Measurements from ENCODE around the gene LMO7.

Gene LMO7

GRCh38 chr13:75801388-75801945, 165.3 kb downstream of the LMO7 start:
- DNase-seq (ENCODE audit: low read depth in 2 of 2), result no peak

GRCh38 chr13:75802161-75802560, 166.0 kb downstream of the LMO7 start:
- DNase-seq (ENCODE audit: low read depth in 2 of 2), result no peak

- DNase-seq (ENCODE audit: low read depth in 2 of 2), result no peak
These were observed 167.1 kb downstream of the LMO7 start for GRCh38 chr13:75803164-75803611.

GRCh38 chr13:75804054-75804453, 167.9 kb downstream of the LMO7 start:
- DNase-seq (ENCODE audit: low read depth in 2 of 2), result no peak

- no peak for DNase-seq (ENCODE audit: low read depth in 2 of 2)
These were observed 168.5 kb downstream of the LMO7 start for GRCh38 chr13:75804605-75805004.

GRCh38 chr13:75806117-75806516, 170.0 kb downstream of the LMO7 start:
- DNase-seq (ENCODE audit: low read depth in 2 of 2), result no peak

- DNase-seq (ENCODE audit: low read depth in 2 of 2), result no peak
These were observed 175.2 kb downstream of the LMO7 start for GRCh38 chr13:75811361-75811760.

- DNase-seq (ENCODE audit: low read depth in 2 of 2), result no peak
These were observed 175.7 kb downstream of the LMO7 start for GRCh38 chr13:75811841-75812240.

- no peak for DNase-seq (ENCODE audit: low read depth in 2 of 2)
These were observed 176.6 kb downstream of the LMO7 start for GRCh38 chr13:75812751-75813181.

- no peak for DNase-seq (ENCODE audit: low read depth in 2 of 2)
These were observed 177.2 kb downstream of the LMO7 start for GRCh38 chr13:75813323-75813722.

- no peak for DNase-seq (ENCODE audit: low read depth in 2 of 2)
These were observed 182.2 kb downstream of the LMO7 start for GRCh38 chr13:75818179-75818967.

- DNase-seq (ENCODE audit: low read depth in 2 of 2), result no peak
These were observed 182.8 kb downstream of the LMO7 start for GRCh38 chr13:75818968-75819225.

GRCh38 chr13:75825161-75825560, 189.0 kb downstream of the LMO7 start:
- DNase-seq (ENCODE audit: low read depth in 2 of 2), result no peak

GRCh38 chr13:75825594-75825993, 189.5 kb downstream of the LMO7 start:
- DNase-seq (ENCODE audit: low read depth in 2 of 2), result no peak

- DNase-seq (ENCODE audit: low read depth in 2 of 2), result no peak
These were observed 190.3 kb downstream of the LMO7 start for GRCh38 chr13:75826391-75826790.

- DNase-seq (ENCODE audit: low read depth in 2 of 2), result no peak
These were observed 193.7 kb downstream of the LMO7 start for GRCh38 chr13:75829830-75830229.

- no peak for DNase-seq (ENCODE audit: low read depth in 2 of 2)
These were observed 194.7 kb downstream of the LMO7 start for GRCh38 chr13:75830842-75831241.

GRCh38 chr13:75831389-75831788, 195.3 kb downstream of the LMO7 start:
- no peak for DNase-seq (ENCODE audit: low read depth in 2 of 2)

GRCh38 chr13:75832812-75833211, 196.7 kb downstream of the LMO7 start:
- no peak for DNase-seq (ENCODE audit: low read depth in 2 of 2)

- DNase-seq (ENCODE audit: low read depth in 2 of 2), result no peak
These were observed 200.3 kb downstream of the LMO7 start for GRCh38 chr13:75836441-75836840.

- DNase-seq (ENCODE audit: low read depth in 2 of 2), result no peak
These were observed 202.4 kb downstream of the LMO7 start for GRCh38 chr13:75838366-75839005.

GRCh38 chr13:75839406-75839805, 203.3 kb downstream of the LMO7 start:
- DNase-seq (ENCODE audit: low read depth in 2 of 2), result no peak

- no peak for DNase-seq (ENCODE audit: low read depth in 2 of 2)
These were observed 205.8 kb downstream of the LMO7 start for GRCh38 chr13:75841905-75842304.
